Astrocyte (in vitro differentiated cells and primary cell): Measurements from ENCODE around the gene LIX1L. TPM values are rescaled to one million over a fixed set of nuclear protein-coding genes. Genes with fewer than 3 reads are reported as not detected.

Experiments used
- DNase-seq: peaks from one replicate; pipeline ENCODE4 v3.0.0-alpha.2; 2010; ENCODE audit warnings: low read depth
- FAIRE-seq: peaks from 2 replicates; lab custom pipeline; 2011; peaks lifted over from hg19 to GRCh38; lab: Jason Lieb, UNC
- H2AFZ ChIP-seq: 2 replicates; pipeline ENCODE4 v1.6.0; 2012; ENCODE audit warnings: low read depth, low read length, inconsistent platforms
- H3K27ac ChIP-seq: 2 replicates; pipeline ENCODE4 v1.5.1; 2011; ENCODE audit warnings: low read depth, low read length, inconsistent platforms
- H3K27me3 ChIP-seq: 2 replicates; pipeline ENCODE4 v1.6.0; 2011; ENCODE audit warnings: low read length, inconsistent platforms; ENCODE audit not compliant: insufficient read depth
- H3K36me3 ChIP-seq: 2 replicates; pipeline ENCODE4 v1.5.1; 2011; ENCODE audit warnings: low read length, inconsistent platforms; ENCODE audit not compliant: insufficient read depth
- H3K4me1 ChIP-seq: 2 replicates; pipeline ENCODE4 v1.5.1; 2011; ENCODE audit warnings: low read length, inconsistent platforms; ENCODE audit not compliant: insufficient read depth
- H3K4me2 ChIP-seq: 2 replicates; pipeline ENCODE4 v1.6.0; 2012; ENCODE audit warnings: low read length, inconsistent platforms
- H3K4me3 ChIP-seq: 2 replicates; pipeline ENCODE4 v1.5.1; 2011; ENCODE audit warnings: low read depth, mild to moderate bottlenecking, low read length, inconsistent platforms; ENCODE audit not compliant: insufficient read depth
- H3K79me2 ChIP-seq: 2 replicates; pipeline ENCODE4 v1.6.0; 2012; ENCODE audit warnings: mild to moderate bottlenecking, low read length, inconsistent platforms; ENCODE audit not compliant: insufficient read depth
- H3K9ac ChIP-seq: 2 replicates; pipeline ENCODE4 v1.6.0; 2012; ENCODE audit warnings: mild to moderate bottlenecking, low read length, inconsistent platforms
- H3K9me3 ChIP-seq: 2 replicates; pipeline ENCODE4 v1.5.1; 2012; ENCODE audit warnings: low read depth, mild to moderate bottlenecking, low read length, inconsistent platforms; ENCODE audit not compliant: insufficient read depth
- H4K20me1 ChIP-seq: 2 replicates; pipeline ENCODE4 v1.6.0; 2012; ENCODE audit warnings: low read length, inconsistent platforms; ENCODE audit not compliant: insufficient read depth
- H3K27ac Mint-ChIP-seq: one replicate; pipeline ENCODE4 v1.8.0; 2021; ENCODE audit warnings: mild to moderate bottlenecking, mixed read lengths; ENCODE audit not compliant: unreplicated experiment
- H3K27me3 Mint-ChIP-seq: one replicate; pipeline ENCODE4 v1.8.0; 2021; ENCODE audit warnings: low read depth, mixed read lengths; ENCODE audit not compliant: unreplicated experiment
- H3K36me3 Mint-ChIP-seq: one replicate; pipeline ENCODE4 v1.8.0; 2021; ENCODE audit warnings: low read depth, mixed read lengths; ENCODE audit not compliant: unreplicated experiment
- H3K4me1 Mint-ChIP-seq: one replicate; pipeline ENCODE4 v1.8.0; 2021; ENCODE audit warnings: low read depth, mixed read lengths; ENCODE audit not compliant: unreplicated experiment
- H3K4me3 Mint-ChIP-seq: one replicate; pipeline ENCODE4 v1.8.0; 2021; ENCODE audit warnings: mild to moderate bottlenecking, moderate library complexity, mixed read lengths; ENCODE audit not compliant: unreplicated experiment
- H3K9me3 Mint-ChIP-seq: one replicate; pipeline ENCODE4 v1.8.0; 2021; ENCODE audit warnings: mild to moderate bottlenecking, mixed read lengths; ENCODE audit not compliant: unreplicated experiment
- EZH2 ChIP-seq: IDR thresholded peaks from 2 replicates; pipeline ENCODE4 v1.6.1; 2012; ENCODE audit warnings: mild to moderate bottlenecking, low read length, inconsistent platforms; ENCODE audit not compliant: insufficient read depth
- total RNA-seq: library from RNA; stranded (reverse); gene quantifications from 2 replicates; pipeline ENCODE4 v1.2.1, GENCODE V29; 2021
- TF ChIP-seq, protein P1 (sequence below): IDR thresholded peaks from 2 replicates; pipeline ENCODE4 v1.5.1; 2011; ENCODE audit warnings: low read depth, mild to moderate bottlenecking, inconsistent platforms, low read length, moderate library complexity; ENCODE audit not compliant: insufficient read depth

LIX1L gene
- total RNA-seq, 1 donor from 2014 or later: 37.2 TPM

DNA sequence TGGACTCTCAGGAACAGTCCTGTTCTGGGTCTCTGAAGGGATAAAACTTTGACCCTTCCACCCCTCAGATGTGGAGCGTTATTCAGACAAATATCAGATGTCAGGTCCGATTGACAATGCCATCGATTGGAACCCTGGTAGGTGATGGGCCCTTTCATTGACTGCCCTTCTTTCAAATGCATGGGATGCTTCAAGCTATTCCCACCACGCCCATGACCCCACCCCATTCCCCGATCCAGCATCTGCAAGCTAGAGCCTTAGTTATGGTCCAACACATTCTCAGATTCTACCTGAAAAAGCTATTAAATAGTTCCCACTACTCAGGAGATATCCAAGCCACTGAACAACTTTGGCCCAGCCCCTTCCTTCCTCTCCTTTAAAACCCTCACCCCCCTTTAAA is 19.2 kb upstream of the LIX1L start:
- H3K9me3 ChIP-seq: no peaks in the 10 kb centered on the region
- no peaks in the 10 kb centered on the region for H3K27me3 ChIP-seq
- no peak for FAIRE-seq
- Mint-ChIP-seq H3K9me3 (no peaks in the 10 kb centered on the region), H3K36me3 (peaks cover 3% of the 10 kb centered on the region), H3K27ac (no peak overlapping the region), H3K4me1 (peaks cover 4% of the 10 kb centered on the region), H3K4me3 (no peak overlapping the region), H3K27me3 (no peaks in the 10 kb centered on the region)
- TF ChIP-seq, protein P1, sequence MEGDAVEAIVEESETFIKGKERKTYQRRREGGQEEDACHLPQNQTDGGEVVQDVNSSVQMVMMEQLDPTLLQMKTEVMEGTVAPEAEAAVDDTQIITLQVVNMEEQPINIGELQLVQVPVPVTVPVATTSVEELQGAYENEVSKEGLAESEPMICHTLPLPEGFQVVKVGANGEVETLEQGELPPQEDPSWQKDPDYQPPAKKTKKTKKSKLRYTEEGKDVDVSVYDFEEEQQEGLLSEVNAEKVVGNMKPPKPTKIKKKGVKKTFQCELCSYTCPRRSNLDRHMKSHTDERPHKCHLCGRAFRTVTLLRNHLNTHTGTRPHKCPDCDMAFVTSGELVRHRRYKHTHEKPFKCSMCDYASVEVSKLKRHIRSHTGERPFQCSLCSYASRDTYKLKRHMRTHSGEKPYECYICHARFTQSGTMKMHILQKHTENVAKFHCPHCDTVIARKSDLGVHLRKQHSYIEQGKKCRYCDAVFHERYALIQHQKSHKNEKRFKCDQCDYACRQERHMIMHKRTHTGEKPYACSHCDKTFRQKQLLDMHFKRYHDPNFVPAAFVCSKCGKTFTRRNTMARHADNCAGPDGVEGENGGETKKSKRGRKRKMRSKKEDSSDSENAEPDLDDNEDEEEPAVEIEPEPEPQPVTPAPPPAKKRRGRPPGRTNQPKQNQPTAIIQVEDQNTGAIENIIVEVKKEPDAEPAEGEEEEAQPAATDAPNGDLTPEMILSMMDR: no peak
- no peak for TF ChIP-seq EZH2
- no peaks in the 10 kb centered on the region for H4K20me1 ChIP-seq
- H2AFZ ChIP-seq: peak overlapping the region; percentile 28
- H3K27ac ChIP-seq: no peak overlapping the region
- DNase-seq: no peak
- no peak overlapping the region for H3K4me2 ChIP-seq
- no peaks in the 10 kb centered on the region for H3K79me2 ChIP-seq
- H3K4me3 ChIP-seq: no peak overlapping the region
- no peaks in the 10 kb centered on the region for H3K36me3 ChIP-seq
- H3K9ac ChIP-seq: no peak overlapping the region
- H3K4me1 ChIP-seq: peaks cover 28% of the 10 kb centered on the region

DNA sequence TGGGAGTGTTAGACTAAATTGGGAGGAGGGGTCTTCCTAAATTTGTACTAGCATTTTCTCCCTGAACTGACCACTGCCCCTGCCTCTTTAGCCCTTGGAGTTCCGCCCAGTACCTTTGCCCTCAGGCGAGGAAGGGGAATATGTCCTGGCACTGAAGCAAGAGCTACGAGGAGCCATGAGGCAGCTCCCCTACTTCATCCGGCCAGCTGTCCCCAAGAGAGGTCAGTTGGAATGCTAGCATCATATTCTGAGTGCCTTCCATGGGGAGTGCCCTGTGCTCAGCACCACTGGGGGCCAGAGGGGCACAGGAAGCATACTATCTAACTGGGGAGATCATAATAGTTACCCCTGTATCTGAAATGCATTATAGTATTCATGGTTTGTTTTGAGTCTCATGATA is 17.4 kb upstream of the LIX1L start:
- H3K27me3 ChIP-seq: no peaks in the 10 kb centered on the region
- TF ChIP-seq EZH2: no peak
- TF ChIP-seq, protein P1: no peak
- Mint-ChIP-seq H3K9me3 (no peaks in the 10 kb centered on the region), H3K4me1 (no peaks in the 10 kb centered on the region), H3K27me3 (no peaks in the 10 kb centered on the region), H3K36me3 (peaks cover 3% of the 10 kb centered on the region), H3K27ac (peak overlapping the region; percentile 66), H3K4me3 (no peak overlapping the region)
- FAIRE-seq (no peak), DNase-seq (no peak)
- H3K9me3 ChIP-seq: no peaks in the 10 kb centered on the region
- no peak overlapping the region for H3K27ac ChIP-seq
- no peak overlapping the region for H2AFZ ChIP-seq
- H3K36me3 ChIP-seq: no peaks in the 10 kb centered on the region
- H3K79me2 ChIP-seq: no peaks in the 10 kb centered on the region
- H3K4me2 ChIP-seq: no peak overlapping the region
- H3K4me3 ChIP-seq: no peak overlapping the region
- H3K4me1 ChIP-seq: peaks cover 26% of the 10 kb centered on the region
- H4K20me1 ChIP-seq: no peaks in the 10 kb centered on the region
- H3K9ac ChIP-seq: no peak overlapping the region

DNA sequence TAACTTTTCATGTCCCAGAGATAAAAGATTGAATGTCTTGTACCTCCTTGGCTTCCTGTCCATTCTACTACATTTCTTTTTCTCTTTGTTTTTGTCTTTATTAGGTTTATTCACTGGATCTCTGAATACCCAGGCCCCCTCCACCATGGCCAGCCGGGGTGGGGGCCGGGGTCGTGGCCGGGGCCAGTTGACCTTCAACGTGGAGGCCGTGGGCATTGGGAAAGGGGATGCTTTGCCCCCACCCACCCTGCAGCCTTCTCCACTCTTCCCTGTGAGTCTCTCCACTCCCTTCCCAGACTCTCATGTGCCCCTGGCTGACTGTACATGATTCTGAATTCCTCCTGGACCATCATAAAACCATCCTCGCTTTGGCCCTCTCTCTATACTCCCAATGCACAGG is 16.9 kb upstream of the LIX1L start:
- Histone ChIP-seq H3K36me3 (no peaks in the 10 kb centered on the region), H3K4me2 (no peak overlapping the region), H3K27me3 (no peaks in the 10 kb centered on the region), H3K4me1 (peaks cover 21% of the 10 kb centered on the region), H3K27ac (no peak overlapping the region), H3K9ac (no peak overlapping the region), H3K79me2 (no peaks in the 10 kb centered on the region), H3K9me3 (no peaks in the 10 kb centered on the region), H3K4me3 (no peak overlapping the region), H2AFZ (no peak overlapping the region), H4K20me1 (no peaks in the 10 kb centered on the region)
- TF ChIP-seq EZH2: no peak
- TF ChIP-seq, protein P1: no peak
- no peak for FAIRE-seq
- Mint-ChIP-seq H3K4me1 (no peaks in the 10 kb centered on the region), H3K36me3 (peaks cover 3% of the 10 kb centered on the region), H3K4me3 (no peak overlapping the region), H3K9me3 (no peaks in the 10 kb centered on the region), H3K27me3 (no peaks in the 10 kb centered on the region), H3K27ac (no peak overlapping the region)
- no peak for DNase-seq
